Chondrocyte (in vitro differentiated cells): ENCODE data around the gene INS. TPM values are rescaled to one million over a fixed set of nuclear protein-coding genes. Genes with fewer than 3 reads are reported as not detected.
A peak's percentile ranks its signal among the peaks of the same experiment; 100 is the strongest.

Experiments used
- DNase-seq: peaks from one replicate; pipeline ENCODE4 v3.0.0; 2021; ENCODE audit warnings: mixed read lengths, low spot score
- H3K27ac Mint-ChIP-seq: one replicate; pipeline ENCODE4 v1.8.0; 2021; ENCODE audit warnings: mild to moderate bottlenecking, moderate library complexity, mixed read lengths; ENCODE audit not compliant: unreplicated experiment
- H3K27me3 Mint-ChIP-seq: 2 replicates; pipeline ENCODE4 v1.8.0; 2021; ENCODE audit warnings: low read depth, mixed read lengths
- H3K36me3 Mint-ChIP-seq: 2 replicates; pipeline ENCODE4 v1.8.0; 2021; ENCODE audit warnings: low read depth, mixed read lengths
- H3K4me1 Mint-ChIP-seq: 2 replicates; pipeline ENCODE4 v1.8.0; 2021; ENCODE audit warnings: low read depth, mild to moderate bottlenecking, mixed read lengths
- H3K4me3 Mint-ChIP-seq: one replicate; pipeline ENCODE4 v1.8.0; 2021; ENCODE audit warnings: mild to moderate bottlenecking, moderate library complexity, mixed read lengths; ENCODE audit not compliant: unreplicated experiment
- H3K9me3 Mint-ChIP-seq: 2 replicates; pipeline ENCODE4 v1.8.0; 2021; ENCODE audit warnings: low read depth, mixed read lengths
- total RNA-seq: library from RNA; stranded (reverse); gene quantifications from 3 replicates; pipeline ENCODE4 v1.2.1, GENCODE V29; 2021
- TF ChIP-seq, protein P1 (sequence below): fragments of 200-600 bp; sonication (generic); IDR thresholded peaks from 2 replicates; pipeline ENCODE4 v1.5.0; 2021; ENCODE audit warnings: antibody characterized with exemption, mild to moderate bottlenecking, moderate library complexity

Gene INS
- total RNA-seq, 1 donor from 2014 or later: not detected

GRCh38 chr11:2139123-2139521 lies 21.9 kb downstream of the INS start, which contains the start of gene IGF2:
Gene IGF2 (minus strand): TSS chr11:2139389. CDS start chr11:2135523, 3,866 bp downstream.
- Mint-ChIP-seq H3K4me1 (peaks cover 21% of the 10 kb centered on the region), H3K27me3 (peaks cover 45% of the 10 kb centered on the region), H3K4me3 (peak within 1 kb of the TSS; percentile 67), H3K9me3 (no peaks in the 10 kb centered on the region), H3K27ac (no peak within 1 kb of the TSS), H3K36me3 (no peaks in the 10 kb centered on the region)
- TF ChIP-seq, protein P1, sequence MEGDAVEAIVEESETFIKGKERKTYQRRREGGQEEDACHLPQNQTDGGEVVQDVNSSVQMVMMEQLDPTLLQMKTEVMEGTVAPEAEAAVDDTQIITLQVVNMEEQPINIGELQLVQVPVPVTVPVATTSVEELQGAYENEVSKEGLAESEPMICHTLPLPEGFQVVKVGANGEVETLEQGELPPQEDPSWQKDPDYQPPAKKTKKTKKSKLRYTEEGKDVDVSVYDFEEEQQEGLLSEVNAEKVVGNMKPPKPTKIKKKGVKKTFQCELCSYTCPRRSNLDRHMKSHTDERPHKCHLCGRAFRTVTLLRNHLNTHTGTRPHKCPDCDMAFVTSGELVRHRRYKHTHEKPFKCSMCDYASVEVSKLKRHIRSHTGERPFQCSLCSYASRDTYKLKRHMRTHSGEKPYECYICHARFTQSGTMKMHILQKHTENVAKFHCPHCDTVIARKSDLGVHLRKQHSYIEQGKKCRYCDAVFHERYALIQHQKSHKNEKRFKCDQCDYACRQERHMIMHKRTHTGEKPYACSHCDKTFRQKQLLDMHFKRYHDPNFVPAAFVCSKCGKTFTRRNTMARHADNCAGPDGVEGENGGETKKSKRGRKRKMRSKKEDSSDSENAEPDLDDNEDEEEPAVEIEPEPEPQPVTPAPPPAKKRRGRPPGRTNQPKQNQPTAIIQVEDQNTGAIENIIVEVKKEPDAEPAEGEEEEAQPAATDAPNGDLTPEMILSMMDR: peak; percentile 33
- DNase-seq: no peak

- H3K27me3 Mint-ChIP-seq: peaks cover 47% of the 10 kb centered on the region
- H3K9me3 Mint-ChIP-seq: no peaks in the 10 kb centered on the region
- H3K36me3 Mint-ChIP-seq: no peaks in the 10 kb centered on the region
- TF ChIP-seq, protein P1: no peak
- DNase-seq: no peak
- no peak overlapping the region for H3K27ac Mint-ChIP-seq
- H3K4me3 Mint-ChIP-seq: peak overlapping the region; percentile 67
- H3K4me1 Mint-ChIP-seq: peaks cover 19% of the 10 kb centered on the region
Observed at GRCh38 chr11:2138431-2139122, 22.4 kb downstream of the INS start.

- peaks cover 17% of the 10 kb centered on the region for H3K4me1 Mint-ChIP-seq
- no peak for DNase-seq
- peaks cover 48% of the 10 kb centered on the region for H3K27me3 Mint-ChIP-seq
- no peaks in the 10 kb centered on the region for H3K36me3 Mint-ChIP-seq
- H3K4me3 Mint-ChIP-seq: peak overlapping the region; percentile 67
- H3K9me3 Mint-ChIP-seq: no peaks in the 10 kb centered on the region
- TF ChIP-seq, protein P1: no peak
- H3K27ac Mint-ChIP-seq: no peak overlapping the region
Observed at GRCh38 chr11:2138068-2138430, 23.0 kb downstream of the INS start.

DNA sequence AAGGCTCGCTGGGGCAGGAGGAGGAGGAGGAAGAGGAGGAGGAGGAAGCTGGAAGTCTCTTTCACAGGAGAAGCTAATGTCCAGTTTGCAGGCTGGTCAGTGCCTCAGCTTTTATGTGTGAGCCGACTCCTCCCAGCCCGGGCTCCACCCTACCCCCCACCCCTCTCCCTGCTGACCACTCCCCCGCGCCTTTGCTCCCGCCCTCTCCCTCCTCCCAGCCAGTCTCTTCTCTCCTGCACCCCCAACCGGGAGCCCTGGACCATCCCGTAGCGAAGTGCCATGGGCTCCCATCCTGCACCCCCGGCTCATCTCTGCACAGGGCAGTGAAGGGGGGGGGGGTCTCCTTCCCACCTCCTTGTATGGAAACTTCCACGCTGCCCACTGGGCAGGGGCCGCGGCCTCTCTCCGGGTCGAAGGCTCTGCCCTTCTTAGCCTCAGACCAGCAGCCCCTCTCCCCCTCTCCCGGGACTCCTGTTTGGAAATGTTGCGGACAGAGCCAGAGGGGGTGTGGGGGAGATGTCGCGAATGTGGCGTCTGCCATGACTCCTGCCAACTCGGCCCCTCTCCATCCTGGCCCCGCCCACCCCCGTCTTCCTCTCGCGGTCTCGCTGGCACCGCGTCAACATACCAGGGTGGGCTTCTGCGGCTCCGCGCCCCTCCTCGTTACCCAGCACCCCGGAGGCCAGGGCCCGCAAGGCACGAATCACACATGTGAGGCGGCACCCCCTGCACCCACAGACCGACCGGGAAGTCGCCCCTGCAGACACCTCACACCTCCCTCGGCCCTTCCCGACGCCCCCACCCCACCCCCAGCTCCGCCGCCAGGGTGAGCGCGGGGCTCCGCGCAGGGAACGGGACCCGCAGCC lies 23.6 kb downstream of the INS start:
- Mint-ChIP-seq H3K9me3 (no peaks in the 10 kb centered on the region), H3K27me3 (peaks cover 47% of the 10 kb centered on the region), H3K4me3 (peak overlapping the region; percentile 59), H3K27ac (no peak overlapping the region), H3K4me1 (peaks cover 13% of the 10 kb centered on the region), H3K36me3 (no peaks in the 10 kb centered on the region)
- TF ChIP-seq, protein P1: no peak
- no peak for DNase-seq

DNA sequence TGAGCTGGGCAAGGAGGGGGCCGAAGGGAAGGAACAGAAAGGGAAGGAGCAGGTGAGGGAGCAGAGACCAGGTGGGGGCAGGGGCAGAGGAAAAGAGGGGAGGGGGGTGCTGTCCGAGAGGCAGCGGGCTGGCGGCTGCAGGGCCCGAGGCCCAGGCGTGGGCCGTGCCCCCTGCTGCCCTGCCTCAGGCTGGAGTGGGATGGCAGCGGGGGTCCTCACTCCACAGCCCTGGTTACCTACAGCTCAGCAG lies 24.1 kb downstream of the INS start:
- TF ChIP-seq, protein P1: no peak
- peaks cover 13% of the 10 kb centered on the region for H3K4me1 Mint-ChIP-seq
- no peak for DNase-seq
- peak overlapping the region; percentile 59 for H3K4me3 Mint-ChIP-seq
- peaks cover 45% of the 10 kb centered on the region for H3K27me3 Mint-ChIP-seq
- no peaks in the 10 kb centered on the region for H3K9me3 Mint-ChIP-seq
- H3K36me3 Mint-ChIP-seq: no peaks in the 10 kb centered on the region
- no peak overlapping the region for H3K27ac Mint-ChIP-seq
